Activated CD4-positive, alpha-beta T cell treated with anti-CD3 and anti-CD28 coated beads, Interleukin-2, amount 10 ng/mL, durations not matched to agents 7 days and 5 days (primary cell): ENCODE data around the gene LYL1. TPM values are rescaled to one million over a fixed set of nuclear protein-coding genes. Genes with fewer than 3 reads are reported as not detected.

Experiments
- CTCF ChIA-PET: fragments of 350-600 bp; sonication (Branson Sonifier 250); formaldehyde crosslinking; loops from one replicate; lab custom pipeline; 2021; ENCODE audit warnings: antibody characterized with exemption; lab: Charles Lee
- POLR2A ChIA-PET: fragments of 350-600 bp; sonication (Branson Sonifier 250); formaldehyde crosslinking; loops from one replicate; lab custom pipeline; 2021; ENCODE audit warnings: antibody characterized with exemption; lab: Charles Lee
- DNase-seq: peaks from one replicate; pipeline ENCODE4 v3.0.0-alpha.2; 2020
- H3K27ac Mint-ChIP-seq: one replicate; pipeline ENCODE4 v1.8.0; 2021; ENCODE audit warnings: mild to moderate bottlenecking, moderate library complexity, mixed read lengths
- H3K27me3 Mint-ChIP-seq: one replicate; pipeline ENCODE4 v1.8.0; 2021; ENCODE audit warnings: mixed read lengths
- H3K36me3 Mint-ChIP-seq: one replicate; pipeline ENCODE4 v1.8.0; 2021; ENCODE audit warnings: low read depth, mixed read lengths
- H3K4me1 Mint-ChIP-seq: one replicate; pipeline ENCODE4 v1.8.0; 2021; ENCODE audit warnings: mixed read lengths
- H3K4me3 Mint-ChIP-seq: one replicate; pipeline ENCODE4 v1.8.0; 2021; ENCODE audit warnings: mild to moderate bottlenecking, moderate library complexity, mixed read lengths
- H3K9me3 Mint-ChIP-seq: one replicate; pipeline ENCODE4 v1.8.0; 2021; ENCODE audit warnings: mixed read lengths
- total RNA-seq, 2 experiments: library from RNA; stranded (reverse); gene quantifications; one replicate each; pipeline ENCODE4 v1.2.3, GENCODE V29; 2021

Gene LYL1
- total RNA-seq, 2 experiments from 2014 or later, result 2.3 to 2.5 TPM

DNA sequence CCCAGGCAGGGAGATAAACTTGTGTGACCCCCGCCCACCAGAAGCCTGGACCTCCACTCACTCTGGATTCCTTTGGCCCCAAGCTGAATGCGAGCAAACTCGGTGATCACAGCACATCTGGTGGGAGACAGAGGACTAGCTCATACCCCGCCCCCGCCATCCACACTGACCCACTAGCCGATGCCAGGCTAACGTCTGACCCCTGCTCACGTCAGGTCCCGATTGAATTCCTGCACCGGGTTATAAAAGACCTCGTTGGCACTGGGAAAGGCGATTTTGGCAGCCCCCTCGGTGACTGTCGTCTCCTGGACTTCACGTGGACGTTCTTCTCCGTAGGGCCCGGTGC lies 13.3 kb upstream of the LYL1 start:
- Mint-ChIP-seq H3K27ac (peak overlapping the region; percentile 95), H3K4me3 (peak overlapping the region; percentile 93), H3K9me3 (no peaks in the 10 kb centered on the region), H3K36me3 (peaks cover 8% of the 10 kb centered on the region), H3K4me1 (peaks cover 39% of the 10 kb centered on the region), H3K27me3 (no peaks in the 10 kb centered on the region)
- ChIA-PET POLR2A (no interaction called here), CTCF (interaction anchor here (0.7 to 3.2 kb wide), 2 partner anchors 11 to 29 kb away, joined by 3 to 22 read pairs; no protein-coding TSS in a partner anchor)
- no peak for DNase-seq

GRCh38 chr19:13112555-13112954 lies 9.9 kb upstream of the LYL1 start:
- ChIA-PET CTCF (interaction anchor here (2.4 kb wide), 1 partner anchor 8 kb away, joined by 14 read pairs; no protein-coding TSS in a partner anchor), POLR2A (no interaction called here)
- Mint-ChIP-seq H3K4me1 (peaks cover 16% of the 10 kb centered on the region), H3K9me3 (no peaks in the 10 kb centered on the region), H3K36me3 (peaks cover 5% of the 10 kb centered on the region), H3K27me3 (no peaks in the 10 kb centered on the region), H3K4me3 (no peak overlapping the region), H3K27ac (no peak overlapping the region)
- DNase-seq, result no peak

DNA sequence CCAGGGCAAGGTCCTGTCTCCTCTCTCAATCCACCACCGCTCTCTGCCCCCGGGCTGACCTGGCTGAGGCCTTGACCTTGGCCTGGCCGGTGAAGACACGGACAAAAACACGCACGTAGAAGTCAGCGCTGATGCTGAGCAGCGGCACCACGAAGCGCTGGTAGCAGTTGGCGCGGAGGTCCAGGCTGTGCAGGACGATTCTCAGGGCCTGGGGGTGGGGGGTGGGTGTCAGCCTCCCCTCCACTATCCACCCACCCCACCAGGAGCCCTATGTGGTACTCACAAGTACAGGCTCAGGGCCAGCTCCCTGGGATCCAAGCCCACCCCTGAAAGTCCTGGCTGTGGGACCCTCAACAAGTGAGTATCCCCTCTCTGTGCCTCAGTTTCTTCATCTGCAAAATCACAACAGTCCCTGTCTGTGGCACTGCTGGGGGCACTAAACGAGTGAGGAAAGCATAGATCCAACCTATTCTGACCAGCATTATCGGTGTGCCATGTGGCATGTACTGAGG lies 7.5 kb upstream of the LYL1 start:
- Mint-ChIP-seq H3K36me3 (peaks cover 6% of the 10 kb centered on the region), H3K27ac (no peak overlapping the region), H3K9me3 (no peaks in the 10 kb centered on the region), H3K4me1 (peaks cover 11% of the 10 kb centered on the region), H3K4me3 (no peak overlapping the region), H3K27me3 (no peaks in the 10 kb centered on the region)
- CTCF ChIA-PET, result no interaction called here
- no peak for DNase-seq
- POLR2A ChIA-PET, result no interaction called here

GRCh38 chr19:13109361-13110098 lies 6.9 kb upstream of the LYL1 start:
- no peaks in the 10 kb centered on the region for H3K9me3 Mint-ChIP-seq
- ChIA-PET CTCF (interaction anchor here (0.5 kb wide), 1 partner anchor 247 kb away, joined by 5 read pairs; no protein-coding TSS in a partner anchor), POLR2A (interaction anchor here (0.6 to 0.8 kb wide), 2 partner anchors 26 to 144 kb away, joined by 4 to 5 read pairs; no protein-coding TSS in a partner anchor)
- H3K4me1 Mint-ChIP-seq, result peaks cover 12% of the 10 kb centered on the region
- H3K27ac Mint-ChIP-seq, result no peak overlapping the region
- H3K4me3 Mint-ChIP-seq, result no peak overlapping the region
- DNase-seq, result no peak
- peaks cover 4% of the 10 kb centered on the region for H3K36me3 Mint-ChIP-seq
- no peaks in the 10 kb centered on the region for H3K27me3 Mint-ChIP-seq

GRCh38 chr19:13104848-13105711 lies 2.4 kb upstream of the LYL1 start:
- peaks cover 6% of the 10 kb centered on the region for H3K27me3 Mint-ChIP-seq

DNA sequence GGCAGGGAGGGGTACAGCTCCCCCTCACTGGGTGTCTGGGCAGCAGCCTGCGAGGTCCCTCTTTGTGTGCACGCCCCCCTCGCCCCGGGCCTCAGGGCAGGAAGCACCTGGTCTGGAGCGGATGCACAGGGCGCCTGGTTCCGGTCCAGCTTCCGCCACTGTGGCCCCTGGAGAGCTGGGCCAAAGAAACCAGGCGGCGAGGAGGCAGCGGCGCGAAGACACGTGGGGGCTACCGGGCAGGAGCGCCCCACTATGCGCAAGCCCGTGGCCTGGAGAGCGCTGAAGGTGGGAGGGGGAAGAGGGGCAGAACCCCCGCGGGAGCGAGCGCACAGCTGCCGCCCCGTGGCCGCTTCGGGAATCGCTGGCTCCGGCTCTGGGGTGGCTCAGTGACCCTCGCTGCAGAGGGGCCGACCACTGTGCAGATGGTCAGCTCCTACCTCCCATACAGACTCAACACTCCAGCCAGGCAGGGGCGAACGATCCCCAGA lies 1.7 kb upstream of the LYL1 start:
- CTCF ChIA-PET, result interaction anchor here (0.6 to 3.5 kb wide), 16 partner anchors 9 to 139 kb away, joined by 3 to 23 read pairs (median 5); partner anchors contain the start of genes NACC1 and TRMT1
- peak; percentile 62 for DNase-seq
- H3K36me3 Mint-ChIP-seq, result peaks cover 7% of the 10 kb centered on the region
- peaks cover 6% of the 10 kb centered on the region for H3K27me3 Mint-ChIP-seq
- no peaks in the 10 kb centered on the region for H3K9me3 Mint-ChIP-seq
- H3K4me3 Mint-ChIP-seq, result peak overlapping the region; percentile 82
- H3K27ac Mint-ChIP-seq, result peak overlapping the region; percentile 92
- peaks cover 38% of the 10 kb centered on the region for H3K4me1 Mint-ChIP-seq
- POLR2A ChIA-PET, result no interaction called here

More at GRCh38 chr19:13104848-13105711, 2.4 kb upstream of the LYL1 start:
- ChIA-PET CTCF (interaction anchor here (0.6 to 3.5 kb wide), 17 partner anchors 8 to 710 kb away, joined by 3 to 23 read pairs (median 5); partner anchors contain the start of genes NACC1 and TRMT1), POLR2A (interaction anchor here (0.5 kb wide), 1 partner anchor 108 kb away, joined by 3 read pairs; no protein-coding TSS in a partner anchor)
- peaks cover 31% of the 10 kb centered on the region for H3K4me1 Mint-ChIP-seq
- DNase-seq, result peak; percentile 44
- H3K27ac Mint-ChIP-seq, result peak overlapping the region; percentile 92
- H3K9me3 Mint-ChIP-seq, result no peaks in the 10 kb centered on the region
- peaks cover 5% of the 10 kb centered on the region for H3K36me3 Mint-ChIP-seq
- peak overlapping the region; percentile 82 for H3K4me3 Mint-ChIP-seq

GRCh38 chr19:13103581-13104359 lies 1.1 kb upstream of the LYL1 start:
- Mint-ChIP-seq H3K4me1 (peaks cover 41% of the 10 kb centered on the region), H3K9me3 (no peaks in the 10 kb centered on the region), H3K27me3 (peaks cover 8% of the 10 kb centered on the region), H3K27ac (no peak overlapping the region), H3K4me3 (peak overlapping the region; percentile 82), H3K36me3 (peaks cover 7% of the 10 kb centered on the region)
- DNase-seq, result no peak
- ChIA-PET POLR2A (no interaction called here), CTCF (interaction anchor here (0.6 to 3.5 kb wide), 17 partner anchors 9 to 684 kb away, joined by 3 to 23 read pairs (median 5); partner anchors contain the start of genes NACC1 and TRMT1)

- Mint-ChIP-seq H3K4me3 (peak overlapping the region; percentile 6), H3K36me3 (peaks cover 3% of the 10 kb centered on the region), H3K4me1 (peaks cover 47% of the 10 kb centered on the region), H3K27ac (no peak overlapping the region), H3K27me3 (peaks cover 19% of the 10 kb centered on the region), H3K9me3 (no peaks in the 10 kb centered on the region)
- CTCF ChIA-PET, result interaction anchor here (0.6 to 2.0 kb wide), 3 partner anchors 9 to 1416 kb away, joined by 3 to 5 read pairs (median 4); partner anchors contain the start of gene DNAJB1
- POLR2A ChIA-PET, result no interaction called here
- no peak for DNase-seq
These were observed 317 bp downstream of the LYL1 start for GRCh38 chr19:13102416-13102665.

DNA sequence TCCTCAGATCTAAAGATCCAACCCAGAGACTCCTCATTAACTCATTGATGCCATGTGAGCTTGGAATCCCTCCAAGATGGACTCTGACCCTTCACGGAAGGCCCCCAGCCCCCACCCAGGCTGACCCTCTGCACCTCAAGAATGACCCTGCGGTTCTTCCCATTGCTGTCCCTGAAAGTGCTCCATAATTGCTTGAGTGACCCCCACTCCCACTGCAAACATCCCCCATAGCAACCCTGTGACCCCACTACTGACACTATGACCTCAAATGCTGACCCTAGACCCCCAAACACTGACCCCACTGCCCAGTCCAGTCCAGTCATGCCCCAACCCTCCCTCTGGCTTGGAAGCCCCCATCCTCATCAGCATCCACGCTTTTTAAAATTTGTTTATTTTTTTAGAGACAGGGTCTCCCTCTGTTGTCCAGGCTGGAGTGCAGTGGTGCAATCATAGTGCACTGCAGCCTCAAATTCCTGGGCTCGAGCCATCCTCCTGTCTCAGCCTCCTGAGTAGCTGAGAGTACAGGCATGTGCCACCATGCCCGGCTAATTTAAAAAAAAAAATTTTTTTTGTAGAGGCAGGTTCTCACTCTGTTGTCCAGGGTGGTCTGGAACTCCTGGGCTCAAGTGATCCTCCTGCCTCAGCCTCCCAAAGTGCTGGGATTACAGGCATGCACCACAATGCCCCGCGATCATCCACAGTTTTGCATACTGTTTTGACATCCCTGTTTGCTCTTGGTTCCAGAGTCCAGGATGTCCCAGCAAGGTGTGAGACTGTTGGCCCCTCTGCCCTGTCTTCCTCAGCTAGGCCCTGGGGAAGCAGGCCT lies 855 bp downstream of the LYL1 start:
- Mint-ChIP-seq H3K9me3 (no peaks in the 10 kb centered on the region), H3K4me3 (peak overlapping the region; percentile 6), H3K4me1 (peaks cover 51% of the 10 kb centered on the region), H3K27me3 (peaks cover 24% of the 10 kb centered on the region), H3K36me3 (peaks cover 4% of the 10 kb centered on the region), H3K27ac (no peak overlapping the region)
- ChIA-PET CTCF (interaction anchor here (0.6 to 2.0 kb wide), 6 partner anchors 9 to 1417 kb away, joined by 3 to 5 read pairs (median 3); partner anchors contain the start of gene DNAJB1), POLR2A (no interaction called here)
- no peak for DNase-seq

- Mint-ChIP-seq H3K4me3 (no peak overlapping the region), H3K27ac (no peak overlapping the region), H3K4me1 (peaks cover 55% of the 10 kb centered on the region), H3K9me3 (no peaks in the 10 kb centered on the region), H3K27me3 (peaks cover 31% of the 10 kb centered on the region), H3K36me3 (peaks cover 6% of the 10 kb centered on the region)
- ChIA-PET POLR2A (no interaction called here), CTCF (interaction anchor here (0.6 to 2.0 kb wide), 9 partner anchors 10 to 136 kb away, joined by 3 to 5 read pairs (median 3); no protein-coding TSS in a partner anchor)
- DNase-seq, result no peak
These were observed 1.6 kb downstream of the LYL1 start for GRCh38 chr19:13100841-13101589.
